ENCODE measurements around the gene SMCR8. TPM values are rescaled to one million over a fixed set of nuclear protein-coding genes. Genes with fewer than 3 reads are reported as not detected.
"Not testable (repeated sequence)": the region's sequence is repeated elsewhere in the genome, so short reads cannot be mapped to it uniquely, and the experiment has no call there.

The SMCR8 gene
- total RNA-seq, 4 donors from 2014 or later = 13.2 to 24.7 (median 18.3) TPM

- Histone ChIP-seq H3K4me3 (no peak overlapping the region), H3K36me3 (peaks cover 0 to 74% (median 0%) of the 10 kb centered on the region in 3 donors), H3K27me3 (no peaks in the 10 kb centered on the region), H3K27ac (no peak overlapping the region), H3K9me3 (no peaks in the 10 kb centered on the region), H3K4me1 (no peaks in the 10 kb centered on the region)
- TF ChIP-seq, protein P1, sequence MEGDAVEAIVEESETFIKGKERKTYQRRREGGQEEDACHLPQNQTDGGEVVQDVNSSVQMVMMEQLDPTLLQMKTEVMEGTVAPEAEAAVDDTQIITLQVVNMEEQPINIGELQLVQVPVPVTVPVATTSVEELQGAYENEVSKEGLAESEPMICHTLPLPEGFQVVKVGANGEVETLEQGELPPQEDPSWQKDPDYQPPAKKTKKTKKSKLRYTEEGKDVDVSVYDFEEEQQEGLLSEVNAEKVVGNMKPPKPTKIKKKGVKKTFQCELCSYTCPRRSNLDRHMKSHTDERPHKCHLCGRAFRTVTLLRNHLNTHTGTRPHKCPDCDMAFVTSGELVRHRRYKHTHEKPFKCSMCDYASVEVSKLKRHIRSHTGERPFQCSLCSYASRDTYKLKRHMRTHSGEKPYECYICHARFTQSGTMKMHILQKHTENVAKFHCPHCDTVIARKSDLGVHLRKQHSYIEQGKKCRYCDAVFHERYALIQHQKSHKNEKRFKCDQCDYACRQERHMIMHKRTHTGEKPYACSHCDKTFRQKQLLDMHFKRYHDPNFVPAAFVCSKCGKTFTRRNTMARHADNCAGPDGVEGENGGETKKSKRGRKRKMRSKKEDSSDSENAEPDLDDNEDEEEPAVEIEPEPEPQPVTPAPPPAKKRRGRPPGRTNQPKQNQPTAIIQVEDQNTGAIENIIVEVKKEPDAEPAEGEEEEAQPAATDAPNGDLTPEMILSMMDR (IDR thresholded peaks at IDR 0.05) = no peak
- no peak for TF ChIP-seq POLR2A (IDR thresholded peaks at IDR 0.05)
- no peak for DNase-seq
These were observed 23.2 kb upstream of the SMCR8 start for GRCh38 chr17:18291718-18292540.

DNA sequence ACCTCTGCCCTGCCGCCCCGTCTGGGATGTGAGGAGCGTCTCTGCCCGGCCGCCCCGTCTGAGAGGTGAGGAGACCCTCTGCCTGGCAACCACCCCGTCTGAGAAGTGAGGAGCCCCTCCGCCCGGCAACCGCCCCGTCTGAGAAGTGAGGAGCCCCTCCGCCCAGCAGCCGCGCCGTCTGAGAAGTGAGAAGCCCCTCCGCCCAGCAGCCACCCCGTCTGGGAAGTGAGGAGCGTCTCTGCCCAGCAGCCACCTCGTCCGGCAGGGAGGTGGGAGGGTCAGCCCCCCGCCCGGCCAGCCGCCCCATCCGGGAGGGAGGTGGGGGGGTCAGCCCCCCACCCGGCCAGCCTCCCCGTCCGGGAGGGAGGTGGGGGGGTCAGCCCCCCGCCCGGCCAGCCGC, 17.0 kb upstream of the SMCR8 start:
- not testable (repeated sequence) for H3K27ac ChIP-seq, H3K9me3 ChIP-seq, DNase-seq, H3K27me3 ChIP-seq, H3K4me1 ChIP-seq, H3K4me3 ChIP-seq
- peaks cover 0 to 67% (median 0%) of the 10 kb centered on the region in 3 donors for H3K36me3 ChIP-seq

- no peak for DNase-seq
- H3K27ac ChIP-seq = no peak overlapping the region
- TF ChIP-seq, protein P1 (IDR thresholded peaks at IDR 0.05) = no peak
- no peak for TF ChIP-seq POLR2A (IDR thresholded peaks at IDR 0.05)
- no peak overlapping the region for H3K4me3 ChIP-seq
- H3K9me3 ChIP-seq = no peaks in the 10 kb centered on the region
- H3K36me3 ChIP-seq = peaks cover 0 to 73% (median 0%) of the 10 kb centered on the region in 3 donors
- no peaks in the 10 kb centered on the region for H3K4me1 ChIP-seq
- H3K27me3 ChIP-seq = no peaks in the 10 kb centered on the region
These were observed 14.2 kb upstream of the SMCR8 start for GRCh38 chr17:18300725-18301480.

- H3K4me1 ChIP-seq, H3K9me3 ChIP-seq, DNase-seq, H3K27me3 ChIP-seq, H3K4me3 ChIP-seq, H3K27ac ChIP-seq: not testable (repeated sequence)
- H3K36me3 ChIP-seq = peaks cover 0 to 93% (median 0%) of the 10 kb centered on the region in 3 donors
These were observed 11.9 kb upstream of the SMCR8 start for GRCh38 chr17:18303206-18303605.

- Histone ChIP-seq H3K36me3 (peaks cover 0 to 41% (median 0%) of the 10 kb centered on the region in 3 donors), H3K9me3 (no peaks in the 10 kb centered on the region), H3K4me1 (peaks cover 0 to 19% (median 7%) of the 10 kb centered on the region in 4 donors), H3K27me3 (no peaks in the 10 kb centered on the region), H3K4me3 (no peak overlapping the region), H3K27ac (no peak overlapping the region)
- TF ChIP-seq, protein P1 (IDR thresholded peaks at IDR 0.05) = no peak
- no peak for TF ChIP-seq POLR2A (IDR thresholded peaks at IDR 0.05)
- no peak for DNase-seq
These were observed 5.9 kb upstream of the SMCR8 start for GRCh38 chr17:18309202-18309601.

DNA sequence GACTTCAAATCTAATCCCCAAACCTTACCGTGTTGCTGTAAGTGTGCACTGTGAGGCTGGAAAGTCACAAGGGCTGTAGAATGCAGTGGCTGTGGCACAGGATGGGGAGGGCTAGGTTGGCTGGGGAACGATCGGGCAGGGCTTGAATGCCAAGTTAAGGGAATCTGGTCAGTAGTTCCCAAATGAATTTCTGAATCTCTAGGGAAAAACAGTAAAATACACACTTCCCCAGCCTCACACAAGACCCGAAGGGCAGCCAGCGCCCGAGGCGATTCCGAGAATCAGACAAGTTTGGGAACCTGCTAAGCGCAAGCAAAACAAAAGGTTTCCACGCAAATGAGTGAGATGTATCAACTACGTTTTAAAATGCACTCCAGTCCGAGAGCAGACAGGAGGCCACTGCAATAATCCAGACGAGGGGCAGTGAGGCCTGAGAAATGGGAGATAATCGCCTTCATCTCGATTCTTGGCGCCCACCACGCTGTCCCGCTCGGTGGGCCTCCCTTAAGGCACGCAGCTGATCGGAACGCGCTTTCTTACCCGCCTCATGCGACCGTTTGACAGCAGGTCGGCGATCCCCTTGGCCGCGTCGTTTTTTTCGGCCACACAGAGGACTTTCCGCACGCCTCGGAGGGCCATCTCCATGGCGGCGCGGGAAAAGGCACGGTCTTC, 898 bp upstream of the SMCR8 start:
- DNase-seq = no peak
- Histone ChIP-seq H3K9me3 (no peaks in the 10 kb centered on the region), H3K27me3 (no peaks in the 10 kb centered on the region), H3K27ac (peak overlapping the region; percentile 88 to 94 (median 91)), H3K4me3 (peak overlapping the region; percentile 52 to 93 (median 79)), H3K4me1 (peaks cover 0 to 55% (median 32%) of the 10 kb centered on the region in 4 donors), H3K36me3 (peaks cover 0 to 27% (median 0%) of the 10 kb centered on the region in 3 donors)
- TF ChIP-seq, protein P1 (IDR thresholded peaks at IDR 0.05) = no peak
- TF ChIP-seq POLR2A (IDR thresholded peaks at IDR 0.05) = no peak
